PC-9 (cell line): ENCODE data around the gene WNT3. TPM values are rescaled to one million over a fixed set of nuclear protein-coding genes. Genes with fewer than 3 reads are reported as not detected.

Source experiments
- BruUV-seq: library from RNA; stranded (reverse); fragments of 400-500 nt; replicated peaks from 2 replicates; lab custom pipeline; 2021; lab: Mats Ljungman, UMichigan
- CTCF ChIA-PET: fragments of 300-600 bp; sonication (Branson Sonifier 250); formaldehyde crosslinking; loops from one replicate; lab custom pipeline; 2022; ENCODE audit warnings: antibody characterized with exemption; lab: Charles Lee
- POLR2A ChIA-PET: fragments of 300-600 bp; sonication (Branson Sonifier 250); formaldehyde crosslinking; loops from one replicate; lab custom pipeline; 2022; ENCODE audit warnings: antibody characterized with exemption; ENCODE audit not compliant: unreplicated experiment; lab: Charles Lee
- DNase-seq, 2 experiments: peaks; one replicate each; pipeline versions ENCODE4 v3.0.0 to v3.0.0-alpha.2; 2015 to 2022; ENCODE audit warnings: mixed read lengths in 1 of 2
- H2AFZ ChIP-seq: fragments of 200-600 bp; sonication (generic); 2 replicates; pipeline ENCODE4 v1.8.1; 2017; ENCODE audit warnings: antibody characterized with exemption
- H3F3A ChIP-seq: fragments of 200-600 bp; sonication (generic); 2 replicates; pipeline ENCODE4 v1.8.1; 2017; ENCODE audit warnings: antibody characterized with exemption, mild to moderate bottlenecking, low read depth; ENCODE audit not compliant: insufficient read depth
- H3K27ac ChIP-seq: fragments of 200-600 bp; sonication (generic); 2 replicates; pipeline ENCODE4 v1.6.1; 2016; ENCODE audit warnings: mixed run types
- H3K27me3 ChIP-seq: fragments of 200-600 bp; sonication (generic); 2 replicates; pipeline ENCODE4 v1.6.1; 2016; ENCODE audit warnings: low read depth, mixed run types; ENCODE audit not compliant: insufficient read depth
- H3K36me3 ChIP-seq: fragments of 200-600 bp; sonication (generic); 2 replicates; pipeline ENCODE4 v1.6.1; 2016; ENCODE audit warnings: low read depth, mixed run types
- H3K4me1 ChIP-seq: fragments of 200-600 bp; sonication (generic); replicated peaks from 2 replicates; pipeline ENCODE4 v1.6.1; 2016; ENCODE audit warnings: mixed run types; ENCODE audit not compliant: insufficient read depth
- H3K4me2 ChIP-seq: fragments of 200-600 bp; sonication (generic); 2 replicates; pipeline ENCODE4 v1.6.1; 2017; ENCODE audit warnings: mixed run types
- H3K4me3 ChIP-seq: fragments of 200-600 bp; sonication (generic); 2 replicates; pipeline ENCODE4 v1.6.1; 2016; ENCODE audit warnings: mixed run types
- H3K79me2 ChIP-seq: fragments of 200-600 bp; sonication (generic); 2 replicates; pipeline ENCODE4 v1.6.1; 2017; ENCODE audit warnings: low read depth, mixed run types
- H3K9me2 ChIP-seq: fragments of 200-600 bp; sonication (generic); 2 replicates; pipeline ENCODE4 v1.8.1; 2017; ENCODE audit warnings: mild to moderate bottlenecking; ENCODE audit not compliant: insufficient read depth
- H3K9me3 ChIP-seq: fragments of 200-600 bp; sonication (generic); 2 replicates; pipeline ENCODE4 v1.8.1; 2016; ENCODE audit warnings: low read depth; ENCODE audit not compliant: insufficient read depth
- H4K20me1 ChIP-seq: fragments of 200-600 bp; sonication (generic); 2 replicates; pipeline ENCODE4 v1.8.1; 2017; ENCODE audit not compliant: insufficient read depth
- CTCF ChIP-seq: fragments of 200-600 bp; sonication (generic); conservative IDR thresholded peaks from 2 replicates; pipeline ENCODE4 v1.6.1; 2017; ENCODE audit warnings: mixed run types, antibody characterized with exemption, mild to moderate bottlenecking, moderate library complexity
- EZH2 ChIP-seq: fragments of 200-600 bp; sonication (generic); IDR thresholded peaks from 2 replicates; pipeline ENCODE4 v1.8.0; 2017; ENCODE audit warnings: antibody characterized with exemption, low read depth
- intact Hi-C: fragments of 100-400 bp; cut with micrococcal nuclease; formaldehyde crosslinking; loops from one replicate; pipeline ENCODE4 v1.10.0; 2022; ENCODE audit not compliant: unreplicated experiment
- total RNA-seq: library from RNA; stranded (reverse); gene quantifications from 2 replicates; pipeline ENCODE4 v1.2.3, GENCODE V29; 2021

WNT3 gene
- total RNA-seq, 1 experiment from 2014 or later, result 14.0 TPM

- H3K27me3 ChIP-seq, result no peaks in the 10 kb centered on the region
- POLR2A ChIA-PET, result no interaction called here
- H3F3A ChIP-seq, result peaks cover 13% of the 10 kb centered on the region; the same call in 1 of the 2 replicates
- no peaks in the 10 kb centered on the region for H3K9me3 ChIP-seq
- H3K36me3 ChIP-seq, result no peaks in the 10 kb centered on the region
- H2AFZ ChIP-seq, result no peak overlapping the region
- H4K20me1 ChIP-seq, result no peaks in the 10 kb centered on the region
- H3K4me3 ChIP-seq, result no peak overlapping the region
- intact Hi-C loops, result no loop called here
- no peaks in the 10 kb centered on the region for H3K9me2 ChIP-seq
- CTCF ChIA-PET, result no interaction called here
- peaks cover 10% of the 10 kb centered on the region for H3K4me1 ChIP-seq
- DNase-seq, result peak in 1 of 2 experiments; percentile 18
- H3K4me2 ChIP-seq, result no peak overlapping the region
- no TSS peak for BruUV-seq
- H3K27ac ChIP-seq, result no peak overlapping the region
- TF ChIP-seq EZH2, result no peak
- TF ChIP-seq CTCF, result no peak
- H3K79me2 ChIP-seq, result no peaks in the 10 kb centered on the region
Observed at GRCh38 chr17:46736100-46736499, 82.4 kb downstream of the WNT3 start.

- intact Hi-C loops, result no loop called here
- peaks cover 12% of the 10 kb centered on the region; the same call in 1 of the 2 replicates for H3F3A ChIP-seq
- peak in 1 of 2 experiments; percentile 36 for DNase-seq
- no peaks in the 10 kb centered on the region for H3K36me3 ChIP-seq
- H3K27ac ChIP-seq, result no peak overlapping the region
- H3K9me3 ChIP-seq, result no peaks in the 10 kb centered on the region
- H3K4me2 ChIP-seq, result no peak overlapping the region
- no peak overlapping the region for H3K4me3 ChIP-seq
- TF ChIP-seq CTCF, result no peak
- no peak for TF ChIP-seq EZH2
- ChIA-PET POLR2A (no interaction called here), CTCF (no interaction called here)
- H3K79me2 ChIP-seq, result no peaks in the 10 kb centered on the region
- no peak overlapping the region for H2AFZ ChIP-seq
- no peaks in the 10 kb centered on the region for H3K27me3 ChIP-seq
- no TSS peak for BruUV-seq
- no peaks in the 10 kb centered on the region for H3K9me2 ChIP-seq
- H3K4me1 ChIP-seq, result peaks cover 10% of the 10 kb centered on the region; the same call in 1 of the 2 replicates
- no peaks in the 10 kb centered on the region for H4K20me1 ChIP-seq
Observed at GRCh38 chr17:46733837-46734475, 84.5 kb downstream of the WNT3 start.

GRCh38 chr17:46732754-46733398 is 85.6 kb downstream of the WNT3 start:
- H2AFZ ChIP-seq, result no peak overlapping the region

More at GRCh38 chr17:46732754-46733398, 85.6 kb downstream of the WNT3 start:
- intact Hi-C loops, result no loop called here
- no peak overlapping the region for H3K4me3 ChIP-seq
- no peaks in the 10 kb centered on the region for H3K79me2 ChIP-seq
- H4K20me1 ChIP-seq, result no peaks in the 10 kb centered on the region
- H3K4me1 ChIP-seq, result peaks cover 12% of the 10 kb centered on the region
- BruUV-seq, result no TSS peak
- H3F3A ChIP-seq, result peaks cover 12% of the 10 kb centered on the region; the same call in 1 of the 2 replicates
- TF ChIP-seq CTCF, result no peak
- no peak for TF ChIP-seq EZH2
- H3K9me3 ChIP-seq, result no peaks in the 10 kb centered on the region
- no peaks in the 10 kb centered on the region for H3K36me3 ChIP-seq
- ChIA-PET POLR2A (no interaction called here), CTCF (no interaction called here)
- H3K27me3 ChIP-seq, result no peaks in the 10 kb centered on the region
- H3K4me2 ChIP-seq, result no peak overlapping the region
- DNase-seq, result no peak
- H3K27ac ChIP-seq, result no peak overlapping the region
- no peaks in the 10 kb centered on the region for H3K9me2 ChIP-seq
